Heart left ventricle (tissue), 16 donors: ENCODE results near the gene NPR2. TPM values are rescaled to one million over a fixed set of nuclear protein-coding genes. Genes with fewer than 3 reads are reported as not detected.

ENCODE experiments used
- ATAC-seq, 4 donors: fragments of 200-7000 bp; cut with Tn5 transposase; one replicate each; pipeline ENCODE4 v1.9.1; 2020 to 2022; ENCODE audit warnings: moderate library complexity in 4 of 4, mild to moderate bottlenecking in 3 of 4, moderate number of reproducible peaks in 1 of 4
- DNase-seq, 5 donors: peaks; one replicate each; pipeline ENCODE4 v3.0.0-alpha.2; 2020
- H3K27ac ChIP-seq, 12 donors: fragments of 200-600 bp; sonication (generic) in 4 of 12; one replicate each; pipeline versions ENCODE4 v1.5.0 to v1.8.0; 2016 to 2022; ENCODE audit warnings: mild to moderate bottlenecking in 2 of 12
- H3K27me3 ChIP-seq, 9 donors: fragments of 200-600 bp; sonication (generic) in 2 of 9; one replicate each; pipeline versions ENCODE4 v1.5.1 to v1.8.0; 2016 to 2022; ENCODE audit warnings: mild to moderate bottlenecking in 3 of 9
- H3K36me3 ChIP-seq, 9 donors: fragments of 200-600 bp; sonication (generic) in 2 of 9; one replicate each; pipeline versions ENCODE4 v1.5.0 to v1.8.0; 2018 to 2022; ENCODE audit warnings: mild to moderate bottlenecking in 2 of 9
- H3K4me1 ChIP-seq, 12 donors: fragments of 200-600 bp; sonication (generic) in 4 of 12; one replicate each; pipeline versions ENCODE4 v1.5.0 to v1.8.0; 2016 to 2022; ENCODE audit warnings: mild to moderate bottlenecking in 3 of 12
- H3K4me3 ChIP-seq, 12 donors: fragments of 200-600 bp; sonication (generic) in 4 of 12; one replicate each; pipeline versions ENCODE4 v1.5.0 to v1.8.0; 2017 to 2022; ENCODE audit warnings: mild to moderate bottlenecking in 9 of 12, moderate library complexity in 4 of 12
- H3K9me3 ChIP-seq, 12 donors: fragments of 200-600 bp; sonication (generic) in 4 of 12; one replicate each; pipeline versions ENCODE4 v1.5.0 to v1.8.0; 2016 to 2022; ENCODE audit warnings: mild to moderate bottlenecking in 1 of 12
- CTCF ChIP-seq, 12 donors: fragments of 200-600 bp; sonication (generic) in 4 of 12; IDR thresholded peaks; one replicate each; pipeline versions ENCODE4 v1.5.0 to v1.8.0; 2018 to 2022; ENCODE audit warnings: antibody characterized with exemption in 12 of 12, mild to moderate bottlenecking in 5 of 12
- POLR2A ChIP-seq, 2 donors: fragments of 450-650 bp; IDR thresholded peaks; one replicate each; pipeline ENCODE4 v1.6.1; 2017; ENCODE audit warnings: antibody characterized with exemption in 2 of 2, mild to moderate bottlenecking in 2 of 2, moderate library complexity in 2 of 2
- WGBS, 4 donors: extraction: QIAGEN DNeasy Blood & Tissue Kit in 2 of 4; methylation state at CpG; one replicate each; pipeline versions ENCODE4 v1.1.5 to v1.1.7; 2013 to 2018; 5-methylcytosine and 5-hydroxymethylcytosine counted together
- intact Hi-C, 10 donors: fragments of 100-400 bp; cut with DNase I; formaldehyde crosslinking; loops; one replicate each; pipeline versions ENCODE4 v1.11.1 to v1.14.2; 2022
- polyA plus RNA-seq, 2 donors: library from polyadenylated mRNA; stranded (reverse); fragments of 200-250 nt; gene quantifications; one replicate each; pipeline ENCODE4 v1.2.3, GENCODE V29; 2013
- total RNA-seq, 9 donors: library from RNA; depleted of rRNA in 2 of 9; stranded (reverse); fragments of >200 nt in 2 of 9; fragmentation: NEBNext Ultra II Directional in 3 of 9; extraction: Animal tissue kit (Norgen Biotek cat#: 25700) in 3 of 9; gene quantifications; one replicate each; pipeline versions ENCODE4 v1.1.0 to v1.2.4, GENCODE V29; 2016 to 2023
- donor health status: ischemic (EF 13 %, LVEDD 7.1; RV severe dilation, severe dysfunction).
- donor health status: healthy with polysubstance abuse.
- donor health status: DM: no; HTN: yes; CAD: no.
- donor health status: DM: no; HTN: no; CAD: no.
- donor health status: ischemic (EF 25% LVEDD 6.9; RV normal size, moderate dysfunction).
- donor health status: ischemic (EF 25% LVEDD 5.7; RV mildly dilated, moderate dysfunction).
- donor health status: healthy.
- donor health status: DM: yes; HTN: yes; CAD: no.
- donor health status: ischemic (EF 35%, LVEDD 5.7; RV mildly dilated, moderate dysfunction).
- donor health status: nonischemic (EF 11% LVEDD 7.7; RV severe dilation, severe dysfunction).
- donor health status: DM: yes; HTN: yes; CAD: no.
- donor health status: PGD.
- donor health status: ischemic (EF 29% LVEDD 5.4; RV normal size, mild dysfunction).
- donor health status: nonischemic (EF 23%, LVEDD 6.1; RV moderate dilation, normal function).

The NPR2 gene
- total and polyA plus RNA-seq, 11 donors, result 10.2 to 36.4 (median 22.9) TPM

- Histone ChIP-seq H3K27me3 (peaks cover 0 to 18% (median 0%) of the 10 kb centered on the region in 9 donors), H3K4me1 (peaks cover 3 to 47% (median 35%) of the 10 kb centered on the region in 12 donors), H3K36me3 (peaks cover 0 to 4% (median 0%) of the 10 kb centered on the region in 9 donors), H3K4me3 (no peak overlapping the region), H3K27ac (peak overlapping the region in 2 of 12 donors; percentile 19 to 34), H3K9me3 (no peaks in the 10 kb centered on the region)
- 85 to 88% (median 87%) methylated on average over 14 of the region's 14 CpGs for WGBS, 4 donors
- intact Hi-C loops, result loop anchor here in 2 of 10 donors (5.0 kb wide), 2 partner anchors 38 to 43 kb away; partner anchors contain the start of gene OR13J1 (in 1 of the 2)
- DNase-seq, result no peak
- ATAC-seq, result no peak
- no peak for TF ChIP-seq CTCF (IDR thresholded peaks at IDR 0.05)
- TF ChIP-seq POLR2A (IDR thresholded peaks at IDR 0.05), result no peak
These were observed 43.1 kb downstream of the NPR2 start for GRCh38 chr9:35834260-35835215.

DNA sequence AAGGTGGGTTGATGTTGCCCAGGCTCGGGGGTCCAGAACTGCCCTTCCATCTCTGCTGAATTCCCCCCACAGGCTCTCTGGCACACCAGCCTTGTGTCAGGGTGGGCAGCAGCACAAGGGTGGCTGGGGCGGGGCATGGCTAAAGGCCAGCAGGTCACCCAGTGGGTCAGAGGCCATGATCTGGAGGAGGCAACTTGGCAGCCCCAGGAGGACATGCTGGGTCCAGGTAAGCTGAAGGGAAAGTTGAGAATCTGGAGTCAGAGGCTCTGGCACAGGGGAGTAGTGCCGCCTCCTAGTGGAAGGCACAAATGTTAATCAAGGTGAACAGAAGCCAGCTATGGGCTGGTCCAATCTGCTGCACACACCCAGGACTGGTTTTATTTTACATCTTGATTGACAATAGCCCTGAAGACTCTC is 43.8 kb downstream of the NPR2 start:
- DNase-seq (no peak), ATAC-seq (no peak)
- Histone ChIP-seq H3K9me3 (no peaks in the 10 kb centered on the region), H3K4me1 (peaks cover 3 to 41% (median 29%) of the 10 kb centered on the region in 12 donors), H3K27ac (no peak overlapping the region), H3K27me3 (peaks cover 0 to 25% (median 0%) of the 10 kb centered on the region in 9 donors), H3K4me3 (no peak overlapping the region), H3K36me3 (peaks cover 0 to 4% (median 0%) of the 10 kb centered on the region in 9 donors)
- 92 to 100% (median 96%) methylated on average over 3 of the region's 3 CpGs for WGBS, 4 donors
- intact Hi-C loops, result loop anchor here in 2 of 10 donors (5.0 kb wide), 2 partner anchors 37 to 42 kb away; partner anchors contain the start of gene OR13J1 (in 1 of the 2)
- TF ChIP-seq CTCF (IDR thresholded peaks at IDR 0.05) (peak in 2 of 12 donors; percentile 15 to 23), POLR2A (IDR thresholded peaks at IDR 0.05) (no peak)

- ATAC-seq (no peak), DNase-seq (no peak)
- intact Hi-C loops, result loop anchor here in 2 of 10 donors (2.0 to 5.0 kb wide), 3 partner anchors 37 to 47 kb away; partner anchors contain the start of gene OR13J1 (in 1 of the 2)
- no peak overlapping the region for H3K4me3 ChIP-seq
- no peak overlapping the region for H3K27ac ChIP-seq
- TF ChIP-seq CTCF (IDR thresholded peaks at IDR 0.05) (no peak), POLR2A (IDR thresholded peaks at IDR 0.05) (no peak)
- peaks cover 2 to 35% (median 24%) of the 10 kb centered on the region in 12 donors for H3K4me1 ChIP-seq
- H3K9me3 ChIP-seq, result no peaks in the 10 kb centered on the region
- WGBS, 4 donors, result 90 to 96% (median 94%) methylated on average over 2 of the region's 2 CpGs
- H3K36me3 ChIP-seq, result peaks cover 0 to 4% (median 0%) of the 10 kb centered on the region in 9 donors
- peaks cover 0 to 30% (median 0%) of the 10 kb centered on the region in 9 donors for H3K27me3 ChIP-seq
These were observed 44.4 kb downstream of the NPR2 start for GRCh38 chr9:35835766-35836165.

GRCh38 chr9:35836595-35836994 is 45.2 kb downstream of the NPR2 start:
- no peak for ATAC-seq
- no peak for TF ChIP-seq CTCF (IDR thresholded peaks at IDR 0.05)
- TF ChIP-seq POLR2A (IDR thresholded peaks at IDR 0.05), result no peak
- WGBS, 4 donors, result 95 to 98% (median 97%) methylated on average over 5 of the region's 5 CpGs
- intact Hi-C loops, result loop anchor here in 2 of 10 donors (2.0 to 5.0 kb wide), 3 partner anchors 36 to 46 kb away; partner anchors contain the start of gene OR13J1 (in 1 of the 2)
- no peak for DNase-seq
- no peak overlapping the region for H3K27ac ChIP-seq
- peaks cover 0 to 34% (median 0%) of the 10 kb centered on the region in 9 donors for H3K27me3 ChIP-seq
- H3K4me1 ChIP-seq, result peaks cover 0 to 27% (median 20%) of the 10 kb centered on the region in 12 donors
- no peak overlapping the region for H3K4me3 ChIP-seq
- H3K9me3 ChIP-seq, result no peaks in the 10 kb centered on the region
- peaks cover 0 to 4% (median 0%) of the 10 kb centered on the region in 9 donors for H3K36me3 ChIP-seq
